Endothelial cell of umbilical vein (primary cell): ENCODE results near the gene BORCS5. TPM values are rescaled to one million over a fixed set of nuclear protein-coding genes. Genes with fewer than 3 reads are reported as not detected.

ENCODE experiments used
- BruUV-seq: library from RNA; stranded (reverse); fragments of 400-500 nt; replicated peaks from 2 replicates; lab custom pipeline; 2021; lab: Mats Ljungman, UMichigan
- CTCF ChIA-PET: fragments of 300-600, 350-600 bp; sonication (Branson Sonifier 250); formaldehyde crosslinking; loops from one replicate; lab custom pipeline; 2021; ENCODE audit warnings: antibody characterized with exemption, inconsistent platforms; lab: Charles Lee
- POLR2A ChIA-PET: fragments of 300-600, 350-600 bp; sonication (Branson Sonifier 250); formaldehyde crosslinking; loops from one replicate; lab custom pipeline; 2021; ENCODE audit warnings: antibody characterized with exemption, inconsistent platforms; lab: Charles Lee
- DNase-seq: peaks from one replicate; pipeline ENCODE4 v3.0.0-alpha.2; 2011; ENCODE audit warnings: low read depth, low spot score
- FAIRE-seq: peaks from 2 replicates; lab custom pipeline; 2011; peaks lifted over from hg19 to GRCh38; lab: Jason Lieb, UNC
- H2AFZ ChIP-seq: 2 replicates; pipeline ENCODE4 v1.6.0; 2012; ENCODE audit warnings: low read depth, low read length, control low read depth, inconsistent platforms
- H3K27ac ChIP-seq: 2 replicates; pipeline ENCODE4 v1.5.1; 2011; ENCODE audit warnings: low read depth, mild to moderate bottlenecking, control low read depth, low read length, moderate library complexity; ENCODE audit not compliant: insufficient read depth
- H3K27me3 ChIP-seq, 2 experiments: 2 replicates each; pipeline versions ENCODE4 v1.6.0 to v1.6.1; 2011; ENCODE audit warnings: low read length in 2 of 2, mixed read lengths in 1 of 2; ENCODE audit not compliant: control insufficient read depth in 2 of 2, insufficient read depth in 2 of 2
- H3K36me3 ChIP-seq, 2 experiments: 2 replicates in 1 of 2; 3 replicates in 1 of 2; pipeline ENCODE4 v1.5.1; 2011; ENCODE audit warnings: low read length in 2 of 2, mild to moderate bottlenecking in 1 of 2, moderate library complexity in 1 of 2; ENCODE audit not compliant: control insufficient read depth in 2 of 2, insufficient read depth in 2 of 2; ENCODE audit errors: extremely low read depth in 1 of 2
- H3K4me1 ChIP-seq: 3 replicates; pipeline ENCODE4 v1.5.1; 2011; ENCODE audit warnings: mild to moderate bottlenecking, low read length; ENCODE audit not compliant: control insufficient read depth, insufficient read depth; ENCODE audit errors: extremely low read depth
- H3K4me2 ChIP-seq: 2 replicates; pipeline ENCODE4 v1.6.1; 2011; ENCODE audit warnings: low read length, control low read depth, mixed read lengths; ENCODE audit not compliant: insufficient read depth
- H3K4me3 ChIP-seq, 3 experiments: fragments of 200-600 bp in 1 of 3; sonication (generic), shearing (Covaris generic) in 1 of 3; replicated peaks in 1 of 3; 2 replicates each; pipeline ENCODE4 v1.5.1; 2011 to 2016; ENCODE audit warnings: control low read depth in 3 of 3, low read length in 3 of 3, mild to moderate bottlenecking in 2 of 3, inconsistent platforms in 1 of 3, low read depth in 1 of 3, moderate library complexity in 1 of 3; ENCODE audit not compliant: insufficient read depth in 1 of 3
- H3K79me2 ChIP-seq: 2 replicates; pipeline ENCODE4 v1.6.0; 2012; ENCODE audit warnings: low read length, inconsistent platforms; ENCODE audit not compliant: control insufficient read depth, insufficient read depth
- H3K9ac ChIP-seq: replicated peaks from 2 replicates; pipeline ENCODE3; 2011; ENCODE audit warnings: low read length, control low read depth; ENCODE audit not compliant: insufficient read depth; ENCODE audit errors: extremely low read depth
- H3K9me1 ChIP-seq: replicated peaks from 3 replicates; pipeline ENCODE4 v1.6.0; 2011; ENCODE audit warnings: mild to moderate bottlenecking, low read length; ENCODE audit not compliant: control insufficient read depth, insufficient read depth; ENCODE audit errors: extremely low read depth
- H3K9me3 ChIP-seq: replicated peaks from 2 replicates; pipeline ENCODE4 v1.5.1; 2012; ENCODE audit warnings: low read length, inconsistent platforms; ENCODE audit not compliant: control insufficient read depth, insufficient read depth
- H4K20me1 ChIP-seq: replicated peaks from 2 replicates; pipeline ENCODE3; 2011; ENCODE audit warnings: mild to moderate bottlenecking, low read length; ENCODE audit not compliant: control insufficient read depth, insufficient read depth; ENCODE audit errors: extremely low read depth
- CTCF ChIP-seq, 2 donors: IDR thresholded peaks; 1 replicate in 1 of 2; 2 replicates in 1 of 2; pipeline ENCODE4 v1.5.1; 2011; ENCODE audit warnings: low read length in 2 of 2, mild to moderate bottlenecking in 2 of 2, moderate library complexity in 2 of 2, control low read depth in 1 of 2, inconsistent platforms in 1 of 2, low read depth in 1 of 2; ENCODE audit not compliant: insufficient read depth in 1 of 2; ENCODE audit errors: extremely low read depth in 1 of 2
- EZH2 ChIP-seq: IDR thresholded peaks from 2 replicates; pipeline ENCODE4 v1.6.1; 2012; ENCODE audit warnings: borderline replicate concordance, low read depth, mild to moderate bottlenecking, moderate library complexity, low read length, inconsistent platforms; ENCODE audit not compliant: severe bottlenecking
- FOS ChIP-seq: IDR thresholded peaks from 2 replicates; pipeline ENCODE4 v1.6.1; 2011; ENCODE audit warnings: mild to moderate bottlenecking, low read length, moderate library complexity, borderline replicate concordance; ENCODE audit not compliant: insufficient read depth
- GATA2 ChIP-seq: IDR thresholded peaks from 2 replicates; pipeline ENCODE4 v1.7.0; 2011; ENCODE audit warnings: low read depth, mild to moderate bottlenecking, moderate library complexity, mixed read lengths, low read length; ENCODE audit not compliant: insufficient read length, insufficient read depth
- JUN ChIP-seq: IDR thresholded peaks from 2 replicates; pipeline ENCODE4 v1.6.1; 2011; ENCODE audit warnings: borderline replicate concordance, low read depth; ENCODE audit not compliant: insufficient read length, insufficient read depth
- MAX ChIP-seq: IDR thresholded peaks from 2 replicates; pipeline ENCODE4 v1.6.1; 2011; ENCODE audit not compliant: insufficient read depth, insufficient read length
- MYC ChIP-seq: IDR thresholded peaks from one replicate; pipeline ENCODE4 v1.6.1; 2011; ENCODE audit warnings: mild to moderate bottlenecking, low read depth, low read length
- POLR2A ChIP-seq: IDR thresholded peaks from 2 replicates; pipeline ENCODE4 v1.6.1; 2012; ENCODE audit warnings: low read depth, mild to moderate bottlenecking, control low read depth, low read length
- POLR2AphosphoS5 ChIP-seq: IDR thresholded peaks from 2 replicates; pipeline ENCODE4 v1.6.1; 2012; ENCODE audit warnings: low read depth, mild to moderate bottlenecking, control low read depth, low read length, moderate library complexity; ENCODE audit not compliant: insufficient read depth
- dilution Hi-C: fragments of 300-500 bp; cut with MboI; formaldehyde crosslinking; loops from one replicate; pipeline ENCODE4 v1.15.0; 2019; ENCODE audit warnings: low sequenced_read_pairs; ENCODE audit not compliant: extremely low pct_ligation_motif_present
- intact Hi-C: fragments of 100-400 bp; cut with micrococcal nuclease; formaldehyde crosslinking; loops from one replicate; pipeline ENCODE4 v1.10.0; 2022
- polyA plus RNA-seq, 4 experiments: library from polyadenylated mRNA; depleted of rRNA in 3 of 4; stranded (reverse) in 3 of 4; unstranded in 1 of 4; fragments of >200 nt; gene quantifications; 2 replicates each; pipeline versions ENCODE4 v1.2.1 to v1.2.3, GENCODE V29; 2011 to 2012; ENCODE audit warnings: missing spikeins in 1 of 4
- total RNA-seq: library from RNA; stranded (reverse); gene quantifications from 2 replicates; pipeline ENCODE4 v1.2.3, GENCODE V29; 2021

BORCS5 gene
- total and polyA plus RNA-seq, 2 donors (not counting 3 experiments of a cell fraction or from before 2014, with no cell fraction given) = 8.3 to 10.5 TPM

- no peaks in the 10 kb centered on the region for H3K9me3 ChIP-seq
- BruUV-seq = no TSS peak
- H3K27me3 ChIP-seq = no peaks in the 10 kb centered on the region
- H3K79me2 ChIP-seq = no peaks in the 10 kb centered on the region
- intact Hi-C loops = no loop called here
- TF ChIP-seq POLR2A (no peak), CTCF (IDR thresholded peaks at IDR 0.05; ENCODE audit: extremely low read depth in 1 of 2, insufficient read depth in 1 of 2, low read depth in 1 of 2, low read length in 2 of 2) (no peak), POLR2AphosphoS5 (no peak), MAX (no peak), FOS (no peak), MYC (no peak), EZH2 (no peak), GATA2 (no peak), JUN (no peak)
- POLR2A ChIA-PET = no interaction called here
- H3K27ac ChIP-seq = no peak overlapping the region
- H3K9me1 ChIP-seq = no peaks in the 10 kb centered on the region
- H3K4me3 ChIP-seq = no peak overlapping the region
- H3K36me3 ChIP-seq = no peaks in the 10 kb centered on the region
- no peaks in the 10 kb centered on the region for H4K20me1 ChIP-seq
- peaks cover 10% of the 10 kb centered on the region for H3K4me1 ChIP-seq
- CTCF ChIA-PET = interaction anchor here (1.2 kb wide), 1 partner anchor 101 kb away, joined by 3 read pairs; no protein-coding TSS in a partner anchor
- dilution Hi-C loops = no loop called here
- H3K4me2 ChIP-seq = no peak overlapping the region
- no peak for DNase-seq
- no peak overlapping the region for H3K9ac ChIP-seq
- H2AFZ ChIP-seq = no peak overlapping the region
- no peak for FAIRE-seq
Observed at GRCh38 chr12:12488823-12489550, 132.1 kb downstream of the BORCS5 start.
